HUES64 (cell line): Measurements from ENCODE around the gene RETREG1.

Source experiments
- H3K27ac ChIP-seq: 2 replicates; pipeline ENCODE4 v1.7.0; 2013; ENCODE audit warnings: low read depth, low read length, inconsistent platforms
- H3K27me3 ChIP-seq: 2 replicates; pipeline ENCODE4 v1.6.1; 2013; ENCODE audit warnings: mild to moderate bottlenecking, low read length; ENCODE audit not compliant: insufficient read depth
- H3K36me3 ChIP-seq: 2 replicates; pipeline ENCODE4 v1.6.1; 2013; ENCODE audit warnings: mild to moderate bottlenecking, low read length; ENCODE audit not compliant: insufficient read depth
- H3K4me1 ChIP-seq: 2 replicates; pipeline ENCODE4 v1.6.1; 2013; ENCODE audit warnings: mild to moderate bottlenecking, low read length, moderate library complexity; ENCODE audit not compliant: insufficient read depth
- H3K4me3 ChIP-seq: 2 replicates; pipeline ENCODE4 v1.5.1; 2013; ENCODE audit warnings: mild to moderate bottlenecking, low read length, moderate library complexity
- H3K9ac ChIP-seq: 2 replicates; pipeline ENCODE4 v1.6.1; 2013; ENCODE audit warnings: mild to moderate bottlenecking, low read depth, low read length
- H3K9me3 ChIP-seq: 2 replicates; pipeline ENCODE4 v1.6.1; 2013; ENCODE audit warnings: low read depth, low read length; ENCODE audit not compliant: insufficient read depth
- WGBS: fragments of 150-250, 120-280 bp; methylation state at CpG from one replicate; pipeline ENCODE4 v1.1.7; 2013; ENCODE audit warnings: missing lambda C conversion rate; 5-methylcytosine and 5-hydroxymethylcytosine counted together

Gene RETREG1

GRCh38 chr5:16644301-16644889 lies 27.6 kb upstream of the RETREG1 start:
- H3K36me3 ChIP-seq, result no peaks in the 10 kb centered on the region
- H3K27ac ChIP-seq, result no peak overlapping the region
- no peak overlapping the region for H3K9ac ChIP-seq
- no peaks in the 10 kb centered on the region; the same call in 1 of the 2 replicates for H3K4me1 ChIP-seq
- H3K4me3 ChIP-seq, result no peak overlapping the region
- 93% methylated on average over 11 of the region's 11 CpGs for WGBS
- H3K27me3 ChIP-seq, result no peaks in the 10 kb centered on the region
- peaks cover 4% of the 10 kb centered on the region; the same call in 1 of the 2 replicates for H3K9me3 ChIP-seq

- no peaks in the 10 kb centered on the region; the same call in 1 of the 2 replicates for H3K4me1 ChIP-seq
- H3K27me3 ChIP-seq, result no peaks in the 10 kb centered on the region
- H3K9me3 ChIP-seq, result peaks cover 8% of the 10 kb centered on the region; the same call in 1 of the 2 replicates
- H3K9ac ChIP-seq, result no peak overlapping the region
- no peaks in the 10 kb centered on the region for H3K36me3 ChIP-seq
- 88% methylated on average over 2 of the region's 2 CpGs for WGBS
- H3K4me3 ChIP-seq, result no peak overlapping the region
- H3K27ac ChIP-seq, result no peak overlapping the region
Measured at GRCh38 chr5:16642867-16643266, 26.1 kb upstream of the RETREG1 start.

GRCh38 chr5:16639206-16639605 lies 22.4 kb upstream of the RETREG1 start:
- Histone ChIP-seq H3K4me3 (no peak overlapping the region), H3K27me3 (no peaks in the 10 kb centered on the region), H3K4me1 (no peaks in the 10 kb centered on the region; the same call in 1 of the 2 replicates), H3K9me3 (peaks cover 8% of the 10 kb centered on the region; the same call in 1 of the 2 replicates), H3K36me3 (no peaks in the 10 kb centered on the region), H3K9ac (no peak overlapping the region), H3K27ac (no peak overlapping the region)
- 95% methylated on average over 4 of the region's 4 CpGs for WGBS

GRCh38 chr5:16628376-16628775 lies 11.6 kb upstream of the RETREG1 start:
- Histone ChIP-seq H3K36me3 (no peaks in the 10 kb centered on the region), H3K27ac (no peak overlapping the region), H3K27me3 (no peaks in the 10 kb centered on the region), H3K4me3 (no peak overlapping the region), H3K9ac (no peak overlapping the region), H3K4me1 (peaks cover 5% of the 10 kb centered on the region; the same call in 1 of the 2 replicates), H3K9me3 (no peaks in the 10 kb centered on the region)
- 90% methylated on average over 3 of the region's 3 CpGs for WGBS

GRCh38 chr5:16626696-16627264 lies 10.0 kb upstream of the RETREG1 start:
- H3K27ac ChIP-seq, result no peak overlapping the region
- no peak overlapping the region for H3K4me3 ChIP-seq
- H3K27me3 ChIP-seq, result no peaks in the 10 kb centered on the region
- H3K36me3 ChIP-seq, result no peaks in the 10 kb centered on the region
- H3K9ac ChIP-seq, result no peak overlapping the region
- H3K4me1 ChIP-seq, result peaks cover 2% of the 10 kb centered on the region; the same call in 1 of the 2 replicates
- 90% methylated on average over 5 of the region's 5 CpGs for WGBS
- H3K9me3 ChIP-seq, result no peaks in the 10 kb centered on the region

GRCh38 chr5:16625096-16625495 lies 8.3 kb upstream of the RETREG1 start:
- peaks cover 4% of the 10 kb centered on the region; the same call in 1 of the 2 replicates for H3K27me3 ChIP-seq
- H3K9ac ChIP-seq, result no peak overlapping the region
- no peaks in the 10 kb centered on the region for H3K36me3 ChIP-seq
- WGBS, result 66% methylated on average over 3 of the region's 3 CpGs
- H3K4me3 ChIP-seq, result no peak overlapping the region
- no peaks in the 10 kb centered on the region for H3K4me1 ChIP-seq
- H3K27ac ChIP-seq, result no peak overlapping the region
- H3K9me3 ChIP-seq, result no peaks in the 10 kb centered on the region

- Histone ChIP-seq H3K9ac (no peak overlapping the region), H3K27ac (no peak overlapping the region), H3K4me1 (peaks cover 27% of the 10 kb centered on the region), H3K36me3 (no peaks in the 10 kb centered on the region), H3K27me3 (peaks cover 59% of the 10 kb centered on the region), H3K4me3 (no peak overlapping the region), H3K9me3 (no peaks in the 10 kb centered on the region)
- WGBS, result 89% methylated on average over 1 of the region's 2 CpGs
Measured at GRCh38 chr5:16619136-16619535, 2.3 kb upstream of the RETREG1 start.

GRCh38 chr5:16618138-16618897 lies 1.5 kb upstream of the RETREG1 start:
- no peak overlapping the region for H3K4me3 ChIP-seq
- no peak overlapping the region for H3K9ac ChIP-seq
- peaks cover 27% of the 10 kb centered on the region for H3K4me1 ChIP-seq
- 77% methylated on average over 10 of the region's 10 CpGs for WGBS
- no peaks in the 10 kb centered on the region for H3K9me3 ChIP-seq
- peaks cover 61% of the 10 kb centered on the region for H3K27me3 ChIP-seq
- no peak overlapping the region for H3K27ac ChIP-seq
- no peaks in the 10 kb centered on the region for H3K36me3 ChIP-seq

GRCh38 chr5:16617274-16617968 lies 624 bp upstream of the RETREG1 start:
- WGBS, result 21% methylated on average over 27 of the region's 27 CpGs
- Histone ChIP-seq H3K36me3 (no peaks in the 10 kb centered on the region), H3K27me3 (peaks cover 65% of the 10 kb centered on the region), H3K4me3 (peak overlapping the region; percentile 72), H3K27ac (no peak overlapping the region), H3K9me3 (no peaks in the 10 kb centered on the region), H3K9ac (peak overlapping the region; percentile 45; the same call in 1 of the 2 replicates), H3K4me1 (peaks cover 27% of the 10 kb centered on the region)

- Histone ChIP-seq H3K36me3 (no peaks in the 10 kb centered on the region), H3K27me3 (peaks cover 62% of the 10 kb centered on the region), H3K9me3 (no peaks in the 10 kb centered on the region), H3K27ac (no peak overlapping the region), H3K4me1 (peaks cover 27% of the 10 kb centered on the region), H3K9ac (peak overlapping the region; percentile 45; the same call in 1 of the 2 replicates), H3K4me3 (peak overlapping the region; percentile 72)
- 16% methylated on average over 31 of the region's 31 CpGs for WGBS
Measured at GRCh38 chr5:16615741-16616535, 859 bp downstream of the RETREG1 start.
